ENCODE data around the gene BRCA1.
"Not testable (repeated sequence)": the region's sequence is repeated elsewhere in the genome, so short reads cannot be mapped to it uniquely, and the experiment has no call there.

GRCh38 chr17:43053008-43053407 lies 72.2 kb downstream of the BRCA1 start:
- TF ChIP-seq, protein P1, sequence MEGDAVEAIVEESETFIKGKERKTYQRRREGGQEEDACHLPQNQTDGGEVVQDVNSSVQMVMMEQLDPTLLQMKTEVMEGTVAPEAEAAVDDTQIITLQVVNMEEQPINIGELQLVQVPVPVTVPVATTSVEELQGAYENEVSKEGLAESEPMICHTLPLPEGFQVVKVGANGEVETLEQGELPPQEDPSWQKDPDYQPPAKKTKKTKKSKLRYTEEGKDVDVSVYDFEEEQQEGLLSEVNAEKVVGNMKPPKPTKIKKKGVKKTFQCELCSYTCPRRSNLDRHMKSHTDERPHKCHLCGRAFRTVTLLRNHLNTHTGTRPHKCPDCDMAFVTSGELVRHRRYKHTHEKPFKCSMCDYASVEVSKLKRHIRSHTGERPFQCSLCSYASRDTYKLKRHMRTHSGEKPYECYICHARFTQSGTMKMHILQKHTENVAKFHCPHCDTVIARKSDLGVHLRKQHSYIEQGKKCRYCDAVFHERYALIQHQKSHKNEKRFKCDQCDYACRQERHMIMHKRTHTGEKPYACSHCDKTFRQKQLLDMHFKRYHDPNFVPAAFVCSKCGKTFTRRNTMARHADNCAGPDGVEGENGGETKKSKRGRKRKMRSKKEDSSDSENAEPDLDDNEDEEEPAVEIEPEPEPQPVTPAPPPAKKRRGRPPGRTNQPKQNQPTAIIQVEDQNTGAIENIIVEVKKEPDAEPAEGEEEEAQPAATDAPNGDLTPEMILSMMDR (IDR thresholded peaks at IDR 0.05), result not testable (repeated sequence)
- TF ChIP-seq EP300 (IDR thresholded peaks at IDR 0.05); POLR2A (IDR thresholded peaks at IDR 0.05; ENCODE audit: low read length): not testable (repeated sequence)
